Endodermal cell (in vitro differentiated cells): Measurements from ENCODE around the gene THBD. TPM values are rescaled to one million over a fixed set of nuclear protein-coding genes. Genes with fewer than 3 reads are reported as not detected.

Experiments
- DNase-seq: peaks from one replicate; pipeline ENCODE4 v3.0.0-alpha.2; 2017
- H3K27ac ChIP-seq: 2 replicates; pipeline ENCODE4 v1.5.1; 2013; ENCODE audit warnings: mild to moderate bottlenecking, low read depth, low read length, moderate library complexity
- H3K27me3 ChIP-seq: 2 replicates; pipeline ENCODE4 v1.6.1; 2013; ENCODE audit warnings: mild to moderate bottlenecking, low read length, moderate library complexity; ENCODE audit not compliant: insufficient read depth, control insufficient read depth, poor library complexity, severe bottlenecking
- H3K36me3 ChIP-seq: 2 replicates; pipeline ENCODE4 v1.7.0; 2013; ENCODE audit warnings: mild to moderate bottlenecking, low read length, moderate library complexity; ENCODE audit not compliant: control insufficient read depth, insufficient read depth
- H3K4me1 ChIP-seq: one replicate; pipeline ENCODE4 v1.7.0; 2013; ENCODE audit warnings: low read length; ENCODE audit not compliant: control insufficient read depth, insufficient read depth
- H3K4me3 ChIP-seq: 2 replicates; pipeline ENCODE4 v1.5.1; 2013; ENCODE audit warnings: mild to moderate bottlenecking, low read length, moderate library complexity
- H3K9ac ChIP-seq: 2 replicates; pipeline ENCODE4 v1.6.1; 2013; ENCODE audit warnings: mild to moderate bottlenecking, low read length, moderate library complexity; ENCODE audit not compliant: poor library complexity, severe bottlenecking; ENCODE audit errors: extremely low read depth
- H3K9me3 ChIP-seq: 2 replicates; pipeline ENCODE4 v1.6.1; 2013; ENCODE audit warnings: mild to moderate bottlenecking, low read length, moderate library complexity; ENCODE audit not compliant: control insufficient read depth
- H3K27ac Mint-ChIP-seq: 2 replicates; pipeline ENCODE4 v1.8.0; 2020; ENCODE audit warnings: mixed read lengths
- H3K27me3 Mint-ChIP-seq: 2 replicates; pipeline ENCODE4 v1.8.0; 2021; ENCODE audit warnings: mild to moderate bottlenecking, mixed read lengths; ENCODE audit not compliant: insufficient read depth
- H3K36me3 Mint-ChIP-seq: 2 replicates; pipeline ENCODE4 v1.8.0; 2020; ENCODE audit warnings: low read depth, mixed read lengths
- H3K4me1 Mint-ChIP-seq: 2 replicates; pipeline ENCODE4 v1.8.0; 2020; ENCODE audit warnings: mixed read lengths
- H3K4me3 Mint-ChIP-seq: 2 replicates; pipeline ENCODE4 v1.8.0; 2020; ENCODE audit warnings: mild to moderate bottlenecking, moderate library complexity, mixed read lengths
- H3K9me3 Mint-ChIP-seq: 2 replicates; pipeline ENCODE4 v1.8.0; 2020; ENCODE audit warnings: mild to moderate bottlenecking, mixed read lengths
- CTCF ChIP-seq: fragments of 200-600 bp; sonication (generic); conservative IDR thresholded peaks from 2 replicates; pipeline ENCODE4 v1.5.0; 2021; ENCODE audit warnings: antibody characterized with exemption, mild to moderate bottlenecking
- WGBS, 2 experiments: methylation state at CpG; one replicate each; pipeline versions ENCODE4 v1.1.5 to v1.1.7; 2013; ENCODE audit warnings: missing lambda C conversion rate in 2 of 2, mixed read lengths in 1 of 2; ENCODE audit not compliant: insufficient coverage in 1 of 2, insufficient read length in 1 of 2; 5-methylcytosine and 5-hydroxymethylcytosine counted together
- total RNA-seq, 2 donors: library from RNA; stranded (reverse); fragmentation: NEBNext Ultra II Directional in 1 of 2; extraction: Animal tissue kit (Norgen Biotek cat#: 25700) in 1 of 2; gene quantifications; 2 replicates in 1 of 2; 3 replicates in 1 of 2; pipeline ENCODE4 v1.2.1, GENCODE V29; 2021

The THBD gene
- total RNA-seq, 2 donors from 2014 or later: 1.2 to 2.0 TPM

- Histone ChIP-seq H3K9me3 (no peaks in the 10 kb centered on the region), H3K4me3 (no peak overlapping the region), H3K9ac (no peak overlapping the region), H3K4me1 (no peaks in the 10 kb centered on the region), H3K27ac (no peak overlapping the region), H3K36me3 (no peaks in the 10 kb centered on the region), H3K27me3 (no peaks in the 10 kb centered on the region)
- no peaks in the 10 kb centered on the region for H3K4me1 Mint-ChIP-seq
- DNase-seq: no peak
- no peaks in the 10 kb centered on the region for H3K36me3 Mint-ChIP-seq
- no peaks in the 10 kb centered on the region for H3K9me3 Mint-ChIP-seq
- TF ChIP-seq CTCF: no peak
- no peak overlapping the region for H3K4me3 Mint-ChIP-seq
- 82 to 86% methylated on average over 1 of the region's 1 CpG for WGBS, 2 experiments
- H3K27ac Mint-ChIP-seq: no peak overlapping the region
- peaks cover 3% of the 10 kb centered on the region for H3K27me3 Mint-ChIP-seq
Observed at GRCh38 chr20:23003077-23003635, 46.3 kb downstream of the THBD start.

GRCh38 chr20:23002276-23002675, 47.2 kb downstream of the THBD start:
- 94 to 98% methylated on average over 6 of the region's 6 CpGs for WGBS, 2 experiments
- no peak for TF ChIP-seq CTCF

GRCh38 chr20:23000232-23000947, 49.1 kb downstream of the THBD start:
- Histone ChIP-seq H3K9ac (no peak overlapping the region), H3K36me3 (no peaks in the 10 kb centered on the region), H3K4me3 (no peak overlapping the region), H3K27me3 (no peaks in the 10 kb centered on the region), H3K9me3 (no peaks in the 10 kb centered on the region), H3K27ac (no peak overlapping the region), H3K4me1 (no peaks in the 10 kb centered on the region)
- peaks cover 7% of the 10 kb centered on the region for H3K27me3 Mint-ChIP-seq
- TF ChIP-seq CTCF: no peak
- WGBS, 2 experiments: 81 to 86% methylated on average over 3 to 6 of the region's 6 CpGs
- H3K9me3 Mint-ChIP-seq: no peaks in the 10 kb centered on the region
- H3K4me1 Mint-ChIP-seq: no peaks in the 10 kb centered on the region
- no peak overlapping the region for H3K27ac Mint-ChIP-seq
- no peak for DNase-seq
- H3K36me3 Mint-ChIP-seq: no peaks in the 10 kb centered on the region
- no peak overlapping the region for H3K4me3 Mint-ChIP-seq

More at GRCh38 chr20:23002276-23002675, 47.2 kb downstream of the THBD start:
- H3K36me3 Mint-ChIP-seq: no peaks in the 10 kb centered on the region
- H3K27ac ChIP-seq: no peak overlapping the region
- no peak overlapping the region for H3K9ac ChIP-seq
- no peaks in the 10 kb centered on the region for H3K4me1 Mint-ChIP-seq
- H3K27me3 ChIP-seq: no peaks in the 10 kb centered on the region
- no peaks in the 10 kb centered on the region for H3K9me3 Mint-ChIP-seq
- H3K27ac Mint-ChIP-seq: no peak overlapping the region
- H3K4me3 ChIP-seq: no peak overlapping the region
- no peaks in the 10 kb centered on the region for H3K9me3 ChIP-seq
- no peak for DNase-seq
- H3K4me1 ChIP-seq: no peaks in the 10 kb centered on the region
- H3K4me3 Mint-ChIP-seq: no peak overlapping the region
- no peaks in the 10 kb centered on the region for H3K36me3 ChIP-seq
- peaks cover 3% of the 10 kb centered on the region for H3K27me3 Mint-ChIP-seq
